ENCODE results near the gene ERFE. TPM values are rescaled to one million over a fixed set of nuclear protein-coding genes. Genes with fewer than 3 reads are reported as not detected.

ERFE gene
- total and polyA plus RNA-seq, 2 of the 13 experiments (the other 11 are each of a cell fraction or from before 2014, with no cell fraction given): 0.09 TPM; not detected in 1

DNA sequence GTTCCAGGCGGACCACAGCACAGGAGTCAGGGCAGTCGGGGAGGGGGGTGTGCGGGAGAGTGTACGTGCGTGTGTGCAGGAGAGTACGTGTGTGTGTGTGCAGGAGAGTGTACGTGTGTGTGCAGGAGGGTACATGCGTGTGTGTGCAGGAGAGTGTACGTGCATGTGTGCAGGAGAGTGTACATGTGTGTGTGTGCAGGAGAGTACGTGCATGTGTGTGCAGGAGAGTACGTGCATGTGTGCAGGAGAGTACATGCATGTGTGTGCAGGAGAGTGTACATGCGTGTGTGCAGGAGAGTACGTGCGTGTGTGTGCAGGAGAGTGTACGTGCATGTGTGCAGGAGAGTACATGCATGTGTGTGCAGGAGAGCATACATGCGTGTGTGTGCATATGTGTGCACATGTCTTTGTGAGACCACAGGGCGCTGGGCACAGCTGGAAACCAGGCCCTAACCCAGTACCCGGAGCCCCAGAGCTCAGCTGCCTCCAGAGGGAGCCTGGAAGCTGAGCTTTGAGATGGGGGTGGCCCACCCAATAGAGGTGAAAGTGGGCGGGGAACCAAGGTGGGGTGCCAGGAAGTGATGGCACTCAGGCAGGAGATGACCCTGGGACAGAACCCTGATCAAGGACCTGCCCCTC, 34.2 kb upstream of the ERFE start:
- no peaks in the 10 kb centered on the region for H3K79me2 ChIP-seq (ENCODE audit: insufficient read depth, low read length)
- DNase-seq (ENCODE audit: low spot score): no peak
- intact Hi-C loops (cut with micrococcal nuclease; ENCODE audit: unreplicated experiment): no loop called here
- ChIA-PET CTCF (ENCODE audit: low intra/inter-chr PET ratio, low total read pairs) (no interaction called here), POLR2A (no interaction called here)
- no peak overlapping the region for H3K4me2 ChIP-seq (ENCODE audit: low read depth, low read length)
- TF ChIP-seq, protein P1, sequence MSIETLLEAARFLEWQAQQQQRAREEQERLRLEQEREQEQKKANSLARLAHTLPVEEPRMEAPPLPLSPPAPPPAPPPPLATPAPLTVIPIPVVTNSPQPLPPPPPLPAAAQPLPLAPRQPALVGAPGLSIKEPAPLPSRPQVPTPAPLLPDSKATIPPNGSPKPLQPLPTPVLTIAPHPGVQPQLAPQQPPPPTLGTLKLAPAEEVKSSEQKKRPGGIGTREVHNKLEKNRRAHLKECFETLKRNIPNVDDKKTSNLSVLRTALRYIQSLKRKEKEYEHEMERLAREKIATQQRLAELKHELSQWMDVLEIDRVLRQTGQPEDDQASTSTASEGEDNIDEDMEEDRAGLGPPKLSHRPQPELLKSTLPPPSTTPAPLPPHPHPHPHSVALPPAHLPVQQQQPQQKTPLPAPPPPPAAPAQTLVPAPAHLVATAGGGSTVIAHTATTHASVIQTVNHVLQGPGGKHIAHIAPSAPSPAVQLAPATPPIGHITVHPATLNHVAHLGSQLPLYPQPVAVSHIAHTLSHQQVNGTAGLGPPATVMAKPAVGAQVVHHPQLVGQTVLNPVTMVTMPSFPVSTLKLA (IDR thresholded peaks at IDR 0.05): peak; percentile 48; the same call in 1 of the 2 replicates
- no peak for TF ChIP-seq ZNF777 (CRISPR knock-in tag; IDR thresholded peaks at IDR 0.05)
- H4K20me1 ChIP-seq (ENCODE audit: insufficient read depth, low read length): no peaks in the 10 kb centered on the region
- no peak overlapping the region for H3K27ac ChIP-seq (ENCODE audit: extremely low read length, insufficient read depth, low read length)
- no peak for FAIRE-seq
- H3K36me3 ChIP-seq (replicated peaks in 1 of 2; ENCODE audit: control insufficient read depth in 1 of 2, insufficient read depth in 2 of 2, low read length in 2 of 2): no peaks in the 10 kb centered on the region
- no TSS peak for BruUV-seq (replicated peaks)
- WGBS (ENCODE audit: low lambda C conversion rate): 65% methylated on average over 19 of the region's 19 CpGs
- ATAC-seq: no peak
- in situ Hi-C loops (cut with HindIII; ENCODE audit: extremely low pct_ligation_motif_present, low pct_unique_long_range_greater_than_20kb): no loop called here
- no peaks in the 10 kb centered on the region for H3K9me3 ChIP-seq (ENCODE audit: low read length)
- H3K4me1 ChIP-seq (ENCODE audit: insufficient read depth, low read length): peaks cover 20% of the 10 kb centered on the region
- no peak overlapping the region for H3K9ac ChIP-seq (ENCODE audit: insufficient read depth, low read depth, low read length)
- H3K27me3 ChIP-seq (ENCODE audit: control insufficient read depth in 1 of 2, insufficient read depth in 2 of 2, low read length in 2 of 2): peaks cover 3 to 49% of the 10 kb centered on the region in 2 experiments
- no peak overlapping the region for H3K4me3 ChIP-seq (replicated peaks in 1 of 3; ENCODE audit: insufficient read depth in 1 of 3, low read depth in 2 of 3, low read length in 3 of 3)
- H2AFZ ChIP-seq (ENCODE audit: low read length): no peak overlapping the region

DNA sequence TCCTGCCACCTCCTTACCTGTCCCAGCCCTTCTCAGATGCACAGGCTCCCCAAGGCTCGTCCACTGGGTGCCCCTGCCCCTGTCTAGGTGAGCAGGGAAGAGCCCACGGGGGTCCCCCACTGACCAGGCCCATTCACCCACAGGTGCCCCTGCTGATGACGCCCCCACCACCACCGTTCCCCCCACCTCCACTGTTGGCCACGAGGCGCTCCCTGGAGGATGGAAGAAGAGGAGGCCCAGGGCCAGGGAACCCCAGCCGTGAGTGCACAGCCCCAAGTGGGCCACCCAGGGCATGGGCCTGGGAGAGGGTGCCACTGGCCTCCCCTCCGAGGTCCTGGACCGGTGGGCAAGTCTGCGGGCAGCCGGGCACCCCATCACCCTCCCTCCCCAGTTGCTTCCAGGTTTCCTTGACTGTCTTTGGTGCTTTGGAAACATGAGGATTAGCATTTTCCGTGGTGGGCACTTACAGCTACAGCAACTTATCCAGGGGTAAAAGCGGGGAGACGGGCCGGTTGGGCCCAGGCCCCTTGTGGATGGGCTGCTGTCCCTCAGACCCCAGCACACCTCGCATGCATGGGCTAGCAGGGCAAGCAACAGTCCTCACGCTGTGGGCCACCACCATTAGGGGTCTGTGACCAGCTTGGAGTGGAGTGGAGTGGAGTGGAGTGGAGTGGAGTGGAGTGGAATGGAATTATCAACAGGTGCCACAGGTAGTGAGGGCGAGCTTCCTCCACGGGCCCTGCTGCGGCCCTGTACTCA, 33.5 kb upstream of the ERFE start:
- Histone ChIP-seq H3K36me3 (replicated peaks in 1 of 2; ENCODE audit: control insufficient read depth in 1 of 2, insufficient read depth in 2 of 2, low read length in 2 of 2) (no peaks in the 10 kb centered on the region), H3K4me1 (ENCODE audit: insufficient read depth, low read length) (peaks cover 15% of the 10 kb centered on the region), H3K79me2 (ENCODE audit: insufficient read depth, low read length) (no peaks in the 10 kb centered on the region), H3K27ac (ENCODE audit: extremely low read length, insufficient read depth, low read length) (no peak overlapping the region), H3K4me2 (ENCODE audit: low read depth, low read length) (no peak overlapping the region), H4K20me1 (ENCODE audit: insufficient read depth, low read length) (no peaks in the 10 kb centered on the region), H3K27me3 (ENCODE audit: control insufficient read depth in 1 of 2, insufficient read depth in 2 of 2, low read length in 2 of 2) (peaks cover 3 to 42% of the 10 kb centered on the region in 2 experiments), H2AFZ (ENCODE audit: low read length) (no peak overlapping the region), H3K9me3 (ENCODE audit: low read length) (no peaks in the 10 kb centered on the region), H3K4me3 (replicated peaks in 1 of 3; ENCODE audit: insufficient read depth in 1 of 3, low read depth in 2 of 3, low read length in 3 of 3) (no peak overlapping the region), H3K9ac (ENCODE audit: insufficient read depth, low read depth, low read length) (no peak overlapping the region)
- ChIA-PET POLR2A (no interaction called here), CTCF (ENCODE audit: low intra/inter-chr PET ratio, low total read pairs) (no interaction called here)
- BruUV-seq (replicated peaks): no TSS peak
- WGBS (ENCODE audit: low lambda C conversion rate): 42% methylated on average over 15 of the region's 20 CpGs
- DNase-seq (ENCODE audit: low spot score) (no peak), ATAC-seq (no peak), FAIRE-seq (no peak)
- in situ Hi-C loops (cut with HindIII; ENCODE audit: extremely low pct_ligation_motif_present, low pct_unique_long_range_greater_than_20kb) (no loop called here), intact Hi-C loops (cut with micrococcal nuclease; ENCODE audit: unreplicated experiment) (no loop called here)
- TF ChIP-seq, protein P2, sequence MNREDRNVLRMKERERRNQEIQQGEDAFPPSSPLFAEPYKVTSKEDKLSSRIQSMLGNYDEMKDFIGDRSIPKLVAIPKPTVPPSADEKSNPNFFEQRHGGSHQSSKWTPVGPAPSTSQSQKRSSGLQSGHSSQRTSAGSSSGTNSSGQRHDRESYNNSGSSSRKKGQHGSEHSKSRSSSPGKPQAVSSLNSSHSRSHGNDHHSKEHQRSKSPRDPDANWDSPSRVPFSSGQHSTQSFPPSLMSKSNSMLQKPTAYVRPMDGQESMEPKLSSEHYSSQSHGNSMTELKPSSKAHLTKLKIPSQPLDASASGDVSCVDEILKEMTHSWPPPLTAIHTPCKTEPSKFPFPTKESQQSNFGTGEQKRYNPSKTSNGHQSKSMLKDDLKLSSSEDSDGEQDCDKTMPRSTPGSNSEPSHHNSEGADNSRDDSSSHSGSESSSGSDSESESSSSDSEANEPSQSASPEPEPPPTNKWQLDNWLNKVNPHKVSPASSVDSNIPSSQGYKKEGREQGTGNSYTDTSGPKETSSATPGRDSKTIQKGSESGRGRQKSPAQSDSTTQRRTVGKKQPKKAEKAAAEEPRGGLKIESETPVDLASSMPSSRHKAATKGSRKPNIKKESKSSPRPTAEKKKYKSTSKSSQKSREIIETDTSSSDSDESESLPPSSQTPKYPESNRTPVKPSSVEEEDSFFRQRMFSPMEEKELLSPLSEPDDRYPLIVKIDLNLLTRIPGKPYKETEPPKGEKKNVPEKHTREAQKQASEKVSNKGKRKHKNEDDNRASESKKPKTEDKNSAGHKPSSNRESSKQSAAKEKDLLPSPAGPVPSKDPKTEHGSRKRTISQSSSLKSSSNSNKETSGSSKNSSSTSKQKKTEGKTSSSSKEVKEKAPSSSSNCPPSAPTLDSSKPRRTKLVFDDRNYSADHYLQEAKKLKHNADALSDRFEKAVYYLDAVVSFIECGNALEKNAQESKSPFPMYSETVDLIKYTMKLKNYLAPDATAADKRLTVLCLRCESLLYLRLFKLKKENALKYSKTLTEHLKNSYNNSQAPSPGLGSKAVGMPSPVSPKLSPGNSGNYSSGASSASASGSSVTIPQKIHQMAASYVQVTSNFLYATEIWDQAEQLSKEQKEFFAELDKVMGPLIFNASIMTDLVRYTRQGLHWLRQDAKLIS (CRISPR knock-in tag; IDR thresholded peaks at IDR 0.05): no peak
- TF ChIP-seq HNRNPLL (IDR thresholded peaks at IDR 0.05; ENCODE audit: low read depth, low read length, poor library complexity, severe bottlenecking): no peak

All from HepG2 (cell line).